Measurements from ENCODE around the gene AOAH. TPM values are rescaled to one million over a fixed set of nuclear protein-coding genes. Genes with fewer than 3 reads are reported as not detected.
A peak's percentile ranks its signal among the peaks of the same experiment; 100 is the strongest.

AOAH gene
- total and polyA plus RNA-seq, 2 of the 13 experiments (the other 11 are each of a cell fraction or from before 2014, with no cell fraction given), result not detected

DNA sequence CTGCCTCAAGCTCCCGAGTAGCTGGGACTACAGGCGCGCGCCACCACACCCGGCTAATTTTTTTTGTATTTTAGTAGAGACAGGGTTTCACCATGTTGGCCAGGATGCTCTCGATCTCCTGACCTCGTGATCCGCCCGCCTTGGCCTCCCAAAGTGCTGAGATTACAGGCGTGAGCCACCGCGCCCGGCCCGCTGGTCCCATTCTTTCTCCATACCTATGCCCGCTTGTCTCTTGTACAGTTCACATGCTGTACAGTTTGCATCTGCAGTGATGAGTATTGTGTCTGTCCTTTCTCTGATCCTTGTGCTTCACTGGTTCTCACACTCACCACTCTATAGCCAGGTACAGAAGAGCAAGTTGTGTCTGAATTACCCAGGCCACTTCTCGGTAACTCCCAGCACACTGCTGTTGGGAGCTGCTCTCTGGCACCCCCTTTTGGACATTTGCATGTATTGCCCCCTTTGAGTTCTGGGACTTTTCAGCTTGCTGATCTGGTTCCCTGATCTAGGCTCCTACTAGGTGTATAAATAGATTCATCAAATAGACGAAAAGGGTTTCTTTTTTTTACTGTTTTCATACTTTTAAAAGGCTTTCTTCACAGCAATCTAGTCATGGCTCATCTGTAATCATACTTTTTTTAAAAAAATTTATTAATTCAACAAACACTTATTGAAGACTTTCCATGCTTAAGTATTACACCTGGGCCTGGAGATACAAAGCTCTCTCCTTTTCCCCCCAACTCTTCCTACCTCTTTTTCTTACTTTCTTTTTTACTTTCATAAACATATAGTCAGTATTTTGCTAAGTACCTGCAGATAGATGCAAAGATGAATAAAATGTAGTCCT lies 53.5 kb downstream of the AOAH start (continued):
- TF ChIP-seq ZNF616 (CRISPR knock-in tag; IDR thresholded peaks at IDR 0.05; ENCODE audit: low read depth), result no peak
- TF ChIP-seq SIX1 (CRISPR knock-in tag; IDR thresholded peaks at IDR 0.05; ENCODE audit: borderline replicate concordance), result no peak
- TF ChIP-seq IRF2 (CRISPR knock-in tag; IDR thresholded peaks at IDR 0.05), result no peak
- TF ChIP-seq SIN3B (IDR thresholded peaks at IDR 0.05; ENCODE audit: low read length), result no peak
- TF ChIP-seq PHB2 (IDR thresholded peaks at IDR 0.05; ENCODE audit: partially characterized antibody), result no peak
- TF ChIP-seq STAG1 (CRISPR knock-in tag; IDR thresholded peaks at IDR 0.05), result peak; percentile 77
- TF ChIP-seq ZBTB7A (CRISPR knock-in tag; IDR thresholded peaks at IDR 0.05), result no peak
- TF ChIP-seq, protein P1, sequence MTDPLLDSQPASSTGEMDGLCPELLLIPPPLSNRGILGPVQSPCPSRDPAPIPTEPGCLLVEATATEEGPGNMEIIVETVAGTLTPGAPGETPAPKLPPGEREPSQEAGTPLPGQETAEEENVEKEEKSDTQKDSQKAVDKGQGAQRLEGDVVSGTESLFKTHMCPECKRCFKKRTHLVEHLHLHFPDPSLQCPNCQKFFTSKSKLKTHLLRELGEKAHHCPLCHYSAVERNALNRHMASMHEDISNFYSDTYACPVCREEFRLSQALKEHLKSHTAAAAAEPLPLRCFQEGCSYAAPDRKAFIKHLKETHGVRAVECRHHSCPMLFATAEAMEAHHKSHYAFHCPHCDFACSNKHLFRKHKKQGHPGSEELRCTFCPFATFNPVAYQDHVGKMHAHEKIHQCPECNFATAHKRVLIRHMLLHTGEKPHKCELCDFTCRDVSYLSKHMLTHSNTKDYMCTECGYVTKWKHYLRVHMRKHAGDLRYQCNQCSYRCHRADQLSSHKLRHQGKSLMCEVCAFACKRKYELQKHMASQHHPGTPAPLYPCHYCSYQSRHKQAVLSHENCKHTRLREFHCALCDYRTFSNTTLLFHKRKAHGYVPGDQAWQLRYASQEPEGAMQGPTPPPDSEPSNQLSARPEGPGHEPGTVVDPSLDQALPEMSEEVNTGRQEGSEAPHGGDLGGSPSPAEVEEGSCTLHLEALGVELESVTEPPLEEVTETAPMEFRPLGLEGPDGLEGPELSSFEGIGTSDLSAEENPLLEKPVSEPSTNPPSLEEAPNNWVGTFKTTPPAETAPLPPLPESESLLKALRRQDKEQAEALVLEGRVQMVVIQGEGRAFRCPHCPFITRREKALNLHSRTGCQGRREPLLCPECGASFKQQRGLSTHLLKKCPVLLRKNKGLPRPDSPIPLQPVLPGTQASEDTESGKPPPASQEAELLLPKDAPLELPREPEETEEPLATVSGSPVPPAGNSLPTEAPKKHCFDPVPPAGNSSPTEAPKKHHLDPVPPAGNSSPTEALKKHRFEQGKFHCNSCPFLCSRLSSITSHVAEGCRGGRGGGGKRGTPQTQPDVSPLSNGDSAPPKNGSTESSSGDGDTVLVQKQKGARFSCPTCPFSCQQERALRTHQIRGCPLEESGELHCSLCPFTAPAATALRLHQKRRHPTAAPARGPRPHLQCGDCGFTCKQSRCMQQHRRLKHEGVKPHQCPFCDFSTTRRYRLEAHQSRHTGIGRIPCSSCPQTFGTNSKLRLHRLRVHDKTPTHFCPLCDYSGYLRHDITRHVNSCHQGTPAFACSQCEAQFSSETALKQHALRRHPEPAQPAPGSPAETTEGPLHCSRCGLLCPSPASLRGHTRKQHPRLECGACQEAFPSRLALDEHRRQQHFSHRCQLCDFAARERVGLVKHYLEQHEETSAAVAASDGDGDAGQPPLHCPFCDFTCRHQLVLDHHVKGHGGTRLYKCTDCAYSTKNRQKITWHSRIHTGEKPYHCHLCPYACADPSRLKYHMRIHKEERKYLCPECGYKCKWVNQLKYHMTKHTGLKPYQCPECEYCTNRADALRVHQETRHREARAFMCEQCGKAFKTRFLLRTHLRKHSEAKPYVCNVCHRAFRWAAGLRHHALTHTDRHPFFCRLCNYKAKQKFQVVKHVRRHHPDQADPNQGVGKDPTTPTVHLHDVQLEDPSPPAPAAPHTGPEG (CRISPR knock-in tag; IDR thresholded peaks at IDR 0.05), result no peak
- no peak for TF ChIP-seq NAIF1 (CRISPR knock-in tag; IDR thresholded peaks at IDR 0.05; ENCODE audit: borderline replicate concordance)
- no peak for TF ChIP-seq GATAD2A (CRISPR knock-in tag; IDR thresholded peaks at IDR 0.05)
- TF ChIP-seq, protein P2, sequence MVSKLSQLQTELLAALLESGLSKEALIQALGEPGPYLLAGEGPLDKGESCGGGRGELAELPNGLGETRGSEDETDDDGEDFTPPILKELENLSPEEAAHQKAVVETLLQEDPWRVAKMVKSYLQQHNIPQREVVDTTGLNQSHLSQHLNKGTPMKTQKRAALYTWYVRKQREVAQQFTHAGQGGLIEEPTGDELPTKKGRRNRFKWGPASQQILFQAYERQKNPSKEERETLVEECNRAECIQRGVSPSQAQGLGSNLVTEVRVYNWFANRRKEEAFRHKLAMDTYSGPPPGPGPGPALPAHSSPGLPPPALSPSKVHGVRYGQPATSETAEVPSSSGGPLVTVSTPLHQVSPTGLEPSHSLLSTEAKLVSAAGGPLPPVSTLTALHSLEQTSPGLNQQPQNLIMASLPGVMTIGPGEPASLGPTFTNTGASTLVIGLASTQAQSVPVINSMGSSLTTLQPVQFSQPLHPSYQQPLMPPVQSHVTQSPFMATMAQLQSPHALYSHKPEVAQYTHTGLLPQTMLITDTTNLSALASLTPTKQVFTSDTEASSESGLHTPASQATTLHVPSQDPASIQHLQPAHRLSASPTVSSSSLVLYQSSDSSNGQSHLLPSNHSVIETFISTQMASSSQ (IDR thresholded peaks at IDR 0.05; ENCODE audit: low read depth), result no peak
- TF ChIP-seq, protein P2 (CRISPR knock-in tag; IDR thresholded peaks at IDR 0.05; ENCODE audit: borderline replicate concordance), result no peak
- TF ChIP-seq TSC22D2 (CRISPR knock-in tag; IDR thresholded peaks at IDR 0.05; ENCODE audit: borderline replicate concordance), result no peak
- TF ChIP-seq, protein P3, sequence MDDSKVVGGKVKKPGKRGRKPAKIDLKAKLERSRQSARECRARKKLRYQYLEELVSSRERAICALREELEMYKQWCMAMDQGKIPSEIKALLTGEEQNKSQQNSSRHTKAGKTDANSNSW (CRISPR knock-in tag; IDR thresholded peaks at IDR 0.05; ENCODE audit: borderline replicate concordance), result no peak
- peak; percentile 22 for TF ChIP-seq XRCC5 (optimal IDR thresholded peaks at IDR 0.05; ENCODE audit: low read length)
- TF ChIP-seq ZNF652 (CRISPR knock-in tag; IDR thresholded peaks at IDR 0.05; ENCODE audit: borderline replicate concordance, low read depth), result no peak
- TF ChIP-seq SOX13 (IDR thresholded peaks at IDR 0.05), result no peak
- no peak for TF ChIP-seq SOX13 (CRISPR knock-in tag; conservative IDR thresholded peaks at IDR 0.05 in 1 of 2, IDR thresholded peaks at IDR 0.05 in 1 of 2)
- TF ChIP-seq EZH2 (conservative IDR thresholded peaks at IDR 0.05; ENCODE audit: low read depth, low read length), result no peak
- peak; percentile 89 for TF ChIP-seq SMC3 (IDR thresholded peaks at IDR 0.05; ENCODE audit: low read length)

Measured in HepG2 (cell line).